Left colon (tissue), 2 donors: ENCODE measurements around the gene RFX2. TPM values are rescaled to one million over a fixed set of nuclear protein-coding genes. Genes with fewer than 3 reads are reported as not detected.

Source experiments
- ATAC-seq: fragments of 200-7000 bp; cut with Tn5 transposase; one replicate; pipeline ENCODE4 v1.9.1; 2020; ENCODE audit warnings: mild to moderate bottlenecking, moderate library complexity
- DNase-seq, 2 donors: peaks; one replicate each; pipeline ENCODE4 v3.0.0-alpha.2; 2020
- intact Hi-C, 2 donors: fragments of 100-400 bp; cut with DNase I in 1 of 2; cut with micrococcal nuclease in 1 of 2; formaldehyde crosslinking; loops; one replicate each; pipeline versions ENCODE4 v1.11.2 to v1.14.0; 2022; cut with DNase I, micrococcal nuclease
- total RNA-seq, 2 donors: library from RNA; stranded (reverse); fragmentation: NEBNext Ultra II Directional; extraction: Animal tissue kit (Norgen Biotek cat#: 25700); gene quantifications; one replicate each; pipeline ENCODE4 v1.2.1, GENCODE V29; 2021
- donor health status: DM: no; HTN: no; CAD: no.
- donor health status: DM: yes; HTN: yes; CAD: no.

The RFX2 gene
- total RNA-seq, 2 donors from 2014 or later, result 6.6 to 8.5 TPM

DNA sequence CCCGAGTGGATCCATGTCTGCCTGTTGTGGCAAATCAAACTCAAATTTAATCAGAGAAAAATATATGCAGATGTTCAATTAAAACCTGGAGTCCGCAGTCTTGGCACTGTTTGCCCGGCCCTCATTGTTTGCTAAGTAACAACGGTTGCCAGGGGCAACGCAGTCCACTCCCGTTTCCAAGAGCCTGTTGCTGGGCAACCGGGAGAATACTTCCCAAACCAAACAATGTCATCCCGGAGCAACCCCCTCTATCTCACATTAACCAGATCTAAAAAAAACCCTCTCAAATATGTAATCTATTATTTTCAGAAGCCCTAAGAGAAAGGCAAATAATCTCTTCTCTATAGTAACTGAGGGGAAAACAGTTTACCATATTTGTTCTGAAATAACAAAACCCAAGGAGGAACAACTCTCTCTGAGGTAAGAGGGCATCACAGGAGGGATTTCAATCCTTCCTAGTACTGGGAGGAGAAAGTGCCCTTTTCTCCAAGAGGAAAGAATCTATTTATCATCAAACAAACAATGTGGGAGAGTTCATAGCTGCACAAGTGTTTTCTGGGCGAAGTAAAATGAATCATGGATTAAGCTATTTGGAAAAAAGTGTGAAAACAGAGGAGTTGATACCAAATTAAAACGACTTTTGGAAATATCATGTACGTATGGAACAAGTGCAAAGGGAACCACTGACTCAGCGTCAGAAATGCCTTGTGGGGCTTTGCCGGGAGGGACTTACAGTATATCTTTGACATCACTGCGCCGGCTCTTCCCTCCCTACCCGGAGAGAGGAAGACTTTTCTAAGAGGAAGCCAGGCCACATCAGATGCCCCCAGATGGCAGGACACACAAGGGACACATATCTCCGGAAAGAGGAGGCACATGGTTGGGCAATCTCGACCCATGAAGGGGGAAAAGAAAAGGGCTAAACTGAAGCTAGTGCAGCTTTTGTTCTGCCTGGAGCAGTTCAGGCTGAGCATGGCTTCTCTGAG lies 43.3 kb downstream of the RFX2 start:
- intact Hi-C loops, result no loop called here
- DNase-seq (peak; percentile 93 to 94), ATAC-seq (peak; percentile 74)

GRCh38 chr19:6065685-6066374 lies 44.5 kb downstream of the RFX2 start:
- intact Hi-C loops, result no loop called here
- ATAC-seq (peak; percentile 57), DNase-seq (peak; percentile 36 to 61)

GRCh38 chr19:6064336-6065073 lies 45.8 kb downstream of the RFX2 start:
- peak; percentile 6 to 24 for DNase-seq
- intact Hi-C loops, result loop anchor here in 1 of 2 donors (5.0 kb wide), 1 partner anchor 43 kb away; no protein-coding TSS in a partner anchor
- ATAC-seq, result no peak

DNA sequence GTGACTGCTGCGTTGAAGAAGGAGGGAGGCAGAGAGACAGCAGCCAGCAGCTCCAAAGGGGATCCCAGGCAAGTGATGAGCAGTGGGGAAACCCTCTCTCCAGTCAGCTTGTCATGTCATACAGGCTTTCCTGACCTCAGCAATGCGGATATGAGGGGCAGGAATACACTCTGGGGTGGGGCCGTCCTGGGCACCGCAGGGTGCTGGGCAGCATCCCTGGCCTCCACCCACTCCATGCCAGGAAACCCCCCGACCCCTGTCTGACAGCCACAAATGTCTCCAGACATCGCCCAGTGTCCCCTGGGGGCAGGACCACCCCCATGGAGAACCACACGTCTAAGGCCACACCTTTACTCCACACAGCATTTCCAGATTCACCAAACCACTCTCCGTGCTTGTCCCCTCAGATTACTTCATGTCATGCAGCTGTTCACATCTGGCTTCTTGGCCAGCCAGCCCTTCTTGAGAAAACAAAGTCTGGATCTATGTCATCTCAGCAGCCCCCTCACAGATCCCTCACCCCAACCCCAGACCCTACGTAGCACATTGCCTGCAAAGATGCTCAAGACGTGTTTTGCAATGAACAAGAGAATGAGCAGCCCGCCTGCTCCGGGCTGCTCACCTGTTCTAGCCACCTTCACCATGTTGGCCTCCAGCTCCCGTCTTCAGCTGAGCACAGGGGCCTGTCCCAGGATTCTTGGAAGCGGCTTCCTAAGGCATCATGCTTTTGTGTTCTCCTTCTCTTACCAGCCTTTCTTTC lies 46.5 kb downstream of the RFX2 start:
- intact Hi-C loops, result loop anchor here in 1 of 2 donors (5.0 kb wide), 1 partner anchor 44 kb away; no protein-coding TSS in a partner anchor
- ATAC-seq (no peak), DNase-seq (peak; percentile 13 to 26)

DNA sequence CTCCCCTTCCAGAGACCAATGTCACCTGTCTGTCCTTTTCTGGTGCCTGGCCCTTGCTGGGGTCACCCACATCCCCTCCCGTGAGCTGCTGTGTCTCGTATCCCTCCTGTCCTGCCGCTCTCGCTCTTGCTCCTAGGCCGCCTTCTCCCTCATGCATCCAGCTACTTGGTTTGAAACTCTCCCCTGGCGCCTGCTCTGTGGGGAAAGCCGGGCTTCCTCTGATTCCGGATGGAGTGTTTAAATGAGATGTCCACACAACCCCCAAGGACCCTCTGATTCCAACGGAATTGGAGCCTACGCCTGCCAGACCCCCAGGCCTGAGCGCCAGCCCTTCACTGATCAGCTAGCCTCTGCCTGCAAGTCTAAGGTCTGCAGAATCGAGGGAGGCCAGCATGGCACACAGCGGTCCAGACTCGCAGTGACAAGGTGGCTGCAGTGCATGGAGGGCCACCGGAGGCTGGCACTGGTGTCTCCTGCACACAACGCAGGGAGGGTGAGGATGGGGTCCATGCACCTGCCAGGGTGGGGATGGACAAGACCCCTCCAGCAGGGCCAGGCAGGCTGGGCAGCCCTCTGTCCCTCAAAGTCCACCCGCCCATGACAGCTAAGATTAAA lies 47.2 kb downstream of the RFX2 start:
- ATAC-seq (no peak), DNase-seq (peak; percentile 13 to 30)
- intact Hi-C loops, result loop anchor here in 1 of 2 donors (5.0 kb wide), 1 partner anchor 44 kb away; no protein-coding TSS in a partner anchor

GRCh38 chr19:6062274-6062673 lies 48.0 kb downstream of the RFX2 start:
- peak; percentile 76 for ATAC-seq
- DNase-seq, result peak; percentile 55 to 77
- intact Hi-C loops, result loop anchor here in 1 of 2 donors (5.0 kb wide), 1 partner anchor 45 kb away; no protein-coding TSS in a partner anchor

DNA sequence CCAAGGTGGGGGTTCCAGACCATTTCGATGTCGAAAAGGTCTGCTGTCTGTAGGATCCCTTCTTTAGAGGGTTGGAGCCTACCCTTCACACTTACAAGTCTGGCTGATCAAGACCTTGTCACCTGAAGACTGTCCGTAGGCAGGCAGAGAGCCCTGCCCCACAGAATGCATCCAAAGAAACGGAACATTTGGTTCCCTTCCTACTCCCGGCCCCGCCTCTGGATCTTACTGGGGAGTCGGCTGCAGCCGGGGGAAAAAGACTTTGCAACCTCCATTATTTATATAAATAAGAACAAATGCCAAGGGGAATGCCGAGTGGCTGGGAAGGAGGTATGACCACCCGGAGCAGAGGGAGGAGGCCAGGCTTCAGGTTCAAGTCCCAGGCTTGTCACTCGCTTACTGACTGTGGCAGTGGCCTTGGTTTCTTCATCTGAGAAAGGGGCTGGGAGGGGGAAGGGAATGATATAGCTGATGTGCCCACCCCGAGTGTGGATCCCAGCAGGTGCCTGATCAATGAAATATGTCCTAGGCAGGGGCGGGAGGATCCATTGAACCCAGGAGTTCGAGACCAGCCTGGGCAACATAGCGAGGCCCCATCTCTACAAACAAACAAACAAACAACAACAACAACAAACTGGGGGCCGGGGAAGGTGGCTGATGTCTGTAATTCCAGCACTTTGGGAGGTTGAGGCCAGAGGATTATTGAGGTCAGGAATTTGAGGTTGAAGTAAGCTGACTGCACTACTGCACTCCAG lies 48.7 kb downstream of the RFX2 start:
- peak; percentile 37 to 64 for DNase-seq
- intact Hi-C loops, result loop anchor here in 1 of 2 donors (5.0 kb wide), 1 partner anchor 46 kb away; no protein-coding TSS in a partner anchor
- ATAC-seq, result no peak

GRCh38 chr19:6060600-6061375 lies 49.5 kb downstream of the RFX2 start:
- intact Hi-C loops, result loop anchor here in 1 of 2 donors (5.0 kb wide), 1 partner anchor 47 kb away; no protein-coding TSS in a partner anchor
- ATAC-seq (no peak), DNase-seq (peak in 1 of 2 donors; percentile 42)

DNA sequence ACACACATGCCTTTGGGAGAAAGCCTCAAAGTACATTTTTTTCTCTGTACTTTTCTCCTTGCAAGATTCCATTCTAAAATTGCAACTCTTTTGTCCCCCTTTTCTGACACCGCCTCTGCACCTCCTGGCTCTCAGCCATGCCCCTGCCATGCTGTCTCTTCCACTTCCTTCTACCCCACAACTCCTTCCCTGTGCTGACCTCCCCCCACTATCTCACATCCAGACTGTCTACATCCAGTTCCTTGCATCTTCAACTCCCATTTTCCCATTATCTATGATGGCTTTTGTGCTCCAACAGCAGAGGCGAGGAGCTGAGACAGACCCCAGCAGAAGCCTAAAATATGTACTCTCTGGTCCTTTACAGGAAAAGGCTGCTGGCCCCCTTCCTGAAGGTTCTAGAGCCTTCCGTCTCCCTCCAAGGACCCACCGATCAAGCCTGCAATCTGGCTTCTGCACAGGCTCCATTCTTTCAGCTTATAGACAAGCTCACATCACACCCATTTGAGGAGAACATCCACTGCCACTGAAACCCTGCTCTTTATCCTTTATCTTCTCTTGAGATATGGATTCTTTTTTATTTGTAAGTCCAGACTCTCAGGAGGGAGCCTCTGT lies 50.2 kb downstream of the RFX2 start:
- no peak for ATAC-seq
- no peak for DNase-seq
- intact Hi-C loops, result loop anchor here (5.0 to 10.0 kb wide), 2 partner anchors 45 to 47 kb away; no protein-coding TSS in a partner anchor

- intact Hi-C loops, result loop anchor here in 1 of 2 donors (10.0 kb wide), 1 partner anchor 45 kb away; no protein-coding TSS in a partner anchor
- no peak for DNase-seq
- no peak for ATAC-seq
These were observed 50.8 kb downstream of the RFX2 start for GRCh38 chr19:6059396-6059947.

- DNase-seq, result no peak
- intact Hi-C loops, result loop anchor here in 1 of 2 donors (10.0 kb wide), 1 partner anchor 46 kb away; no protein-coding TSS in a partner anchor
- no peak for ATAC-seq
These were observed 51.6 kb downstream of the RFX2 start for GRCh38 chr19:6058518-6059201.

GRCh38 chr19:6057651-6058517 lies 52.4 kb downstream of the RFX2 start:
- ATAC-seq, result peak; percentile 1
- intact Hi-C loops, result loop anchor here in 1 of 2 donors (10.0 kb wide), 1 partner anchor 47 kb away; no protein-coding TSS in a partner anchor
- peak in 1 of 2 donors; percentile 32 for DNase-seq
